GM19351 (cell line): ENCODE results near the gene HSPB6.

Experiments
- ATAC-seq: cut with Tn5 transposase; IDR thresholded peaks from one replicate; pipeline ENCODE4 v1.9.1; 2021; ENCODE audit warnings: mild to moderate bottlenecking, moderate library complexity; ENCODE audit not compliant: unreplicated experiment

The HSPB6 gene

DNA sequence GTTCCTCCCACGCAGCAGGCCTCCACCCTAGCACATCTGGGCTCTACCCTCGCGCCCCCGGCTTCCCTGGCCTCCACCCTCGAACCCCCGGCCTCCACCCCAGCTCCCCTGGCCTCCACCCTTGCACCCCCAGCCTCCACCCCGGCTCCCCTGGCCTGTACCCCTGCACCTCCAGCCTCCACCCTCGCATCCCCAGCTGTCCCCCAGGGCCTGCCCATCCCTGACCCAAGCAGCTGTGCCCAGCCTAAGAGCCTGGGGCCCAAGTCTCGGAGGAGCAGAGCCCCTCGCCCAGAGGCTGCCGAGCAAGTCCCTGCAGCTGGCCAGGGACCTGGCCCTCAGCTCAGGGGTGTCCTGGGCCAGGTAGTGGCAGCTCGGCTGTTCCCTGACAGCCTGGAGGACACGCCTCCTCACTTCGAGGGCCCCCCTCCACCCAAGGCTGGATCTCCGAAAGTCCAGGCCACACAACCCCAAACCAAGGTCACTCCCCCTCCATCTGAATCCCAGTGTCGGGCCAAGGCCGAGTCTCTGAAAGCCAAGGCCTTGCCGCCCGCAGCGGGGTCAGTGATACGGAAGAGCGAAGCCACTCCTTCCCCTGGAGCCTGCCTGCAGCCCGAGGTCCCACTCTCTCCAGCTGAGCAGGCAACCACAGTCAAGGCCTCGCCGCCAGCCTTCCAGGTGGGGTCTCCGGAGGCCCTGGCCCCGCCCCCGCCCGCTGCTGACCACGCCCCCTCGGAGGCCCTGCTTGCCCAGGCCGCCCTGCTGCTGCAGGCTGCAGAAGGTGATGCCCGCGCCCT lies 10.7 kb upstream of the HSPB6 start:
- ATAC-seq: no peak

DNA sequence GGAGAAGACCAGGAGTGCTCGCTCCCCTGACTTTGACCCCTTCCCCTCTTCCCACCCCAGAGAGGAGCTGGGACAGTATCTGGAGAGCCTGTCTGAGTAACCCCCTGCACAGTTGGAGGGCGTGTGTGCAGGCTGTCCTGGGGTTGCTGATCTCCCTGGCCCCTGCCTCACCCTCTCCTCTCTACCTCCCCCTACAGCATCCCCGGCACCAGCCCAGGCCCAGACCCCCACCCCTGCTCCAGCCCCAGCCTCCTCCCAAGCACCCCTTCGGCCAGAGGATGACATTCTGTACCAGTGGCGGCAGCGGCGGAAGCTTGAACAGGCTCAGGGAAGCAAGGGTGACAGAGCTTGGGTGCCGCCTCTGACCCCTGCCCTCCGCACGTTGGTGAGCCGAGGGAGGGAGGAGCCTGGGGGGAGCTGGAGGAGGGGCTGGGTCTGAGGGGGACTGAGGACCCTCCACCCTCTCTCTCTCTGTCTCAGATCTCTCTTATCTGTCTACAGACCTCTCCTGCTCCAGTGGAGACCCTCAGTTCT lies 9.8 kb upstream of the HSPB6 start:
- no peak for ATAC-seq

DNA sequence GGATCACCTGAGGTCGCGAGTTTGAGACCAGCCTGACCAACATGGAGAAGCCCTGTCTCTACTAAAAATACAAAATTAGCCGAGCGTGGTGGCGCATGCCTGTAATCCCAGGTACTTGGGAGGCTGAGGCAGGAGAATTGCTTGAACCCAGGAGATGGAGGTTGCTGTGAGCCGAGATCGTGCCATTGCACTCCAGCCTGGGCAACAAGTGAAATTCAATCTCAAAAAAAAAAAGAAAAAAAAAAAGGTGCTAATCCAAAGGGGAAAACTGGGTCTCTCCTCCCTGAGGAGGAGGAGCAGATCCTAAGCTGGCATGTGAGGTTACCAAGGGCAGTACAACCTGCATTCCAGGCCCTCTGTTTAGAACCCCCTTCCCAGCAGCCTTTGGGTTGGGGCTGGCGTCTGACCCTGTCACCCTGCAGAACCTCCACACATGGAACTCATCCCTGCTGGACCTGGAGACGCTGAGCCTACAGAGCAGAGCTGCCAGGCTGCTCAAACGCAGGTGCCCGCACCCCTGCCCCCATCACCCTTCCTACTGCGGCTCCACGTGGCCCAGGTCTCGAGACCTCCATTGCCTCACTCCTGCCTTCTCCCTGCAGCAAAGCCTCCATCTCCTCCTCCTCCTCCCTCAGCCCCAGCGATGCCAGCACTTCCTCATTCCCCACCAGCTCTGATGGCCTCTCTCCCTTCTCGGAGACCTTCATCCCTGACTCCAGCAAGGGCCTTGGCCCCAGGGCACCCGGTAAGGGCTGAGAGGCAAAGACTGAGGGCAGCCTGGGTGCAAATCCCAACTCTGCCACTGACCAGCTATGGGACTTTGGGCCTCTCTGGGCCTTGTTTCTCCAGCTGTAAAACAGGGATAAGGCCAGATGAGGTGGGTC lies 7.8 kb upstream of the HSPB6 start:
- no peak for ATAC-seq

GRCh38 chr19:35760711-35761349 lies 4.0 kb upstream of the HSPB6 start:
- no peak for ATAC-seq

DNA sequence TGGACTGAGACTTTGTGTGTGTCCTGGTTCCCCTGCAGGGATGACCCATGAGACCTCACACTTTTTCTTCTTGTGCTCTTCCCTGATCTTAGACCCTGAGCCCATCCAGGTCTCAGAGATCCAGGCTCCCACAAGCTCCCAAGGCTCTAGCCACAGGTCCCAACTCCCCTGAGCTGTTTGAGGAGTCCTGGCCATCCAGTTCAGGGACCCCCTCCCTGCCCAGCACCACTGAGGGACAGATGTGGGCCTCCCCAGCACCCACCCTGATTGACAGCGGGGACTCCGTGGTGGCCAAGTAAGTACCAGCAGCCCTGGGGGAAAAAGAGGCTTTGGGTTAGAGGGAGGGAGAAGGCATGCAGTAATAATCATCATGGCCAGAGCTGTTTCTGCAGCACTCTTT lies 2.9 kb upstream of the HSPB6 start:
- no peak for ATAC-seq

- ATAC-seq: peak; percentile 94
Measured at GRCh38 chr19:35757749-35758608, 1.1 kb upstream of the HSPB6 start, which contains the start of gene PROSER3. PROSER3 (plus strand) TSS chr19:35758176; CDS start chr19:35758216, 40 bp downstream.

DNA sequence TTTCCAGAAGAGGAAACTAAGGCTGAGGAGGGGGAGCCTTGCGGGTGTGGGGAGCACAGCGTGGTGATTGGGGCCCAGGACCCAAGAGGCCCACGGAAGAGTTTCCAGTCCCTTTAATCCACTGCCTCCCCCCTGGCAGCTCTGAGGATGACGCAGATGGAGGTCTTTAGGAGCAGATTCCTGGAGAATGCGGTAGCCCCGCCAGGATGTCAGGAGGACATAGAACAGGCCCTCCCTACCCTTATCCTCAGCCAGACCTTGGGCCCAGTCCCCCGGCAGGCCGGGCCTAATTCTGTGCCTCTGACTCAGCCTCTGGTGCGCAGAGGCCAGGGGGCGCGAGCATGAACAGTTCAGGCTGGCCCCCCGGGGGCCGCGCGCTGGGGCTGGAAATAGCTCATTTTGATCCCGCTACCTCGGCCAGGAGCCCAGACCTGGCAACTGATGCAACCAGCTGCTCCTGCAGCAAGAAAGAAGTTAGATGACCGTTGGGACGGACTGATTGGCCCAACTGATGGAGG lies 461 bp upstream of the HSPB6 start:
- no peak for ATAC-seq

DNA sequence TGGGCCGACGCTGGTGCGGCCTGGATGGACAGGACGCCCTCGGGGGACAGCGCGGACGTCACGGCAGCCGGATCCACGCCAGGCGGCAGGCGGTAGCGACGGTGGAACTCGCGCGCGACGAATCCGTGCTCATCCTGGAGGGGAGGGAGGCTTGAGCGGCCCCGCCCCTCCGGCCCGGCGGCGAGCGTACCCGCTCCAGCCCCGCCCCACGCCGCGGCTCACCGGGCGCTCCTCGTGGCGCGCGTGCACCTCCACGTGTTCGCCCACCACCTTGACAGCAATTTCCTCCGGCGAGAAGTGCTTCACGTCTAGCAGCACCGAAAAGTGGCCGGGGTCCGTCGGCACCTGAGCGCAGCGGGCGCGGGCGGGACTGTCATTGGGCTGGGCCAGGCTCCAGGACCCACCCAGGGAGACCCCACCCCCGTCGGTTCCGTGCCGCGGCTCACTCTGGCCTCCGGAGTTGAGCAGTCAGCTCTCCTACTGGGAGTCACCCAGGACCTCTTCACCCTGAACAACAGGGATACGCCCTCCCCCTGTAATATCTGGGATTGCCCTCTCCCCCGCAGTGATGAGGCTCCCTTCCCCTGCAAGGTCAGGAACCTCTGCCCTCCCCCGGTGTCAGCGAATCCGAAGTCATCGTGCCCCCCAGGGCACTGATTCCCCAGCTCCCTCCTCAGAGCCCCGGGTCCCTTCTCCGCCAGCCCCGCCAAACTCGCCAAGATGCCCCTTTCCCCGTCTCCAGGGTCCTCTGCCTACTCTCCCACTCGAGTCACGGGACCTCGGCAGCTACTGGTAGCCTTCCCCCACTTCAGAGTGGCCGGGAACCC lies 1.1 kb downstream of the HSPB6 start:
- ATAC-seq: no peak

DNA sequence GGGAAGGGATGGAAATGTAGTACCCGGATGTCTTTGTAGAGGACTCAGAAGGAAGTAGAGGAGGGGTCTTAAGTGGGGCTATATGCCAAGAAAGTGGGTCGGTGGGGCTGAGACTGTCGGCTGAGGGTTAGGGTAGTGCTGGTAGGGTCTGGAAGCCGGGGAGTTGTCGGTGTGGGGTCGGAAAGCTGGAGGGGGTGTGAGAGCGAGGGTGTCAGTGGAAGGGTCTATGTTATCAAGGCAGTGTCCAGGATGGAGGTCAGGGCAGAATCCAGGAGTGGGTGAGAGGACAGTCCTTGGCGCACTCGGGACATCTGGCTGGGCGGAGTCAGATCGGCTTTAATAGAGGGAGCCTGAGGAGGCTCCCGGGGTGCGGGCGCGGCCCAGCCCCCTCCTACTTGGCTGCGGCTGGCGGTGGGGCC lies 1.7 kb downstream of the HSPB6 start:
- no peak for ATAC-seq

- no peak for ATAC-seq
Measured at GRCh38 chr19:35754370-35755130, 2.3 kb downstream of the HSPB6 start.

GRCh38 chr19:35753634-35754369 lies 3.0 kb downstream of the HSPB6 start:
- no peak for ATAC-seq

DNA sequence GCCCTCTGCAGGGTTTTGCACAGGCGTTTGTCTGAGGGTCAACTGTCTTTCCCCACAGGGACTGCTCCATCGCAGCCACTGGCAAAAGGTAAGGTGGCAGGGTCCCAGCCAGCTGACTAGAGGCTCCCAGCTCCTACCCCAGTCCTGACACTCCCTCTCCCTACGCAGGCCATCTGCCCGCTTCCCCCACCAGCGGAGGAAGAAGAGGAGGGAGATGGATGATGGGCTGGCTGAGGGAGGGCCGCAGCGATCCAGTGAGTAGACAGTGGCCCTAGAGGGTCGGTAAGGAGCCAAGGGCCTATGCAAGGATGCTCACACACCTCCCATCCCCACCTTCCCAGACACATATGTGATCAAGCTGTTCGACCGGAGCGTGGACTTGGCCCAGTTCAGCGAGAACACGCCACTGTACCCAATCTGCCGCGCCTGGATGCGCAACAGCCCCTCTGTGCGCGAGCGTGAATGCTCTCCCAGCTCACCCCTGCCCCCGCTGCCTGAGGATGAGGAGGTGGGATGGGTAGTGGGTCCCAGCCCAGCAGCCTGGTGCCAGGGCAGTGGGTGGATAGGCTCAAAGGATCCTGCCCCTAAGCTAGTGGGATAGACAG lies 4.0 kb downstream of the HSPB6 start:
- no peak for ATAC-seq

- ATAC-seq: no peak
Measured at GRCh38 chr19:35751839-35752745, 4.7 kb downstream of the HSPB6 start.

DNA sequence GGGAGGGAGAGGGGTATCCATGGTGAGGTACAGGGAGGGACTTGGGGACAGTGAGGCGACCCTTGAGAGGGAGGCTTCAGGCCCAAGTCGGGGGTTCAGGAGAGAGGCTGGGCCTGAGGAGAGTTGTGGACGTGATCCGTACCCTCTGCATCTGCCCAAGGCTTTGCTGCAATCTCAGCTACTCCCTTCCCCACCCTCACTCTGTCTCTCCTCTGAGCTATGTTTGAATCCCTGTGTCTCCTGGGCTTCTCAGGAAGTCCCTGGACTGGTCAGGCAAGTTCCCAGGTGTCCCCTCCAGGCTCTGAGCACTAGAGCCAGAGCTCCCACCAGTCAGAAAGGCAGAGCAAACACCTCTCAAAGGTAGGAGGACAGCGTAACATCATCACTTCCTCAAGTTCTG lies 6.7 kb downstream of the HSPB6 start:
- no peak for ATAC-seq

DNA sequence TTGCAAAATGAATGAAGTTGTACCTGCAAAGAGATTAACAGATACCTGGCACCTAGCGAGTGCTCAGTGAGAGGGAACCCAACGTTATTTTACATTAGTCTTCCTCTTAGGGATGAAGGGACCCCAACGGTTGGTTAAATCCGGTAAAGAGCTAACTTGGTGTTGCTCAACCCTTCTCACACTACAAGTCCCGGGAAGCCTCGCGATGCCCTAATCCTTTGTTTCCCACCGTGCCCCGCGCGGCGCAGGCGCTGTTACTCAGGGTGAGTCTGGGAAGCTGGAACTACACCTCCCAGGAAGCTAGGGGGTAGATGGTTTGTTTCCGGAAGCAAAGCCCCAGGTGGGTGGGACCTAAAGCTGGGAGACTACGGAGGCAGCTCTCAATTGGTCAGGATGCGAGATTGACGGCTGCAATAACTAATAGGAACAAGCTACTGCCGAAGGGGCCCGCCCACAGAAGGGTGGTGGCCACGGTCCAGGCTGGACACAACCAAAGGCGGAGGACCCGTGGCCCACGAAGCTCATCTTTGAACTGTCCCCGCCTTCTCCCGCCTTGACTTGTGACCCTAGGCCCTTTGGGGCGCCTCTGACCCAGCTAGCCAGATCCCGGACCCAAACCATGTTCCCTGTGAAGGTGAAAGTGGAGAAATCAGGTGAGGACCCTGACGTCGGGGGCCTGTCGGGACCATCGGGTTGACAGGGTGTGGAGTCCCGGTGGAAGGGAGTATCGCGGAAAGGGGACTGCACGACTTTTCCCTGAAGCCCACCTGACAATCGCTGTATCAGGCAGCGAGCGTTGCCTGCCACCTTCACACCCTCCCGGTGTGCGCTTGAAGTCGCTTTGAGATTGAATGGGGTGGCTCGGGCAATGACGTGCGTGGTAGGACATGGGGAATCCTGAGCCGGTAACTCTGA lies 8.5 kb downstream of the HSPB6 start, which contains the start of gene LIN37:
LIN37 (plus strand) TSS at position 471 of the 915 bp plus-strand sequence; CDS start at position 620, 149 bp downstream.
- peak; percentile 66 for ATAC-seq
